IPS-18a (cell line): ENCODE measurements around the gene PTGER1.

ENCODE experiments used
- H3K27ac ChIP-seq: one replicate; pipeline ENCODE4 v1.5.1; 2013; ENCODE audit warnings: low read length
- H3K27me3 ChIP-seq: one replicate; pipeline ENCODE4 v1.6.1; 2013; ENCODE audit warnings: mild to moderate bottlenecking, low read length; ENCODE audit not compliant: control insufficient read depth, insufficient read depth
- H3K36me3 ChIP-seq: one replicate; pipeline ENCODE4 v1.6.1; 2013; ENCODE audit warnings: low read depth, low read length; ENCODE audit not compliant: control insufficient read depth
- H3K4me1 ChIP-seq: one replicate; pipeline ENCODE4 v1.6.1; 2013; ENCODE audit warnings: low read depth, low read length; ENCODE audit not compliant: control insufficient read depth
- H3K4me3 ChIP-seq: one replicate; pipeline ENCODE4 v1.5.1; 2013; ENCODE audit warnings: low read length
- H3K9ac ChIP-seq: one replicate; pipeline ENCODE4 v1.6.1; 2013; ENCODE audit warnings: mild to moderate bottlenecking, low read length, moderate library complexity
- H3K9me3 ChIP-seq: one replicate; pipeline ENCODE4 v1.6.1; 2013; ENCODE audit warnings: low read depth, low read length; ENCODE audit not compliant: control insufficient read depth

Gene PTGER1

GRCh38 chr19:14442891-14443631 is 32.1 kb downstream of the PTGER1 start:
- Histone ChIP-seq H3K9me3 (no peaks in the 10 kb centered on the region), H3K4me3 (no peak overlapping the region), H3K36me3 (peaks cover 48% of the 10 kb centered on the region), H3K27me3 (no peaks in the 10 kb centered on the region), H3K9ac (no peak overlapping the region), H3K27ac (no peak overlapping the region), H3K4me1 (no peaks in the 10 kb centered on the region)

- Histone ChIP-seq H3K9ac (no peak overlapping the region), H3K9me3 (no peaks in the 10 kb centered on the region), H3K27ac (no peak overlapping the region), H3K4me1 (no peaks in the 10 kb centered on the region), H3K27me3 (no peaks in the 10 kb centered on the region), H3K4me3 (no peak overlapping the region), H3K36me3 (peaks cover 34% of the 10 kb centered on the region)
Measured at GRCh38 chr19:14441041-14441938, 33.9 kb downstream of the PTGER1 start.

- peaks cover 27% of the 10 kb centered on the region for H3K36me3 ChIP-seq
- no peak overlapping the region for H3K9ac ChIP-seq
- H3K9me3 ChIP-seq: no peaks in the 10 kb centered on the region
- no peak overlapping the region for H3K27ac ChIP-seq
- H3K27me3 ChIP-seq: no peaks in the 10 kb centered on the region
- no peaks in the 10 kb centered on the region for H3K4me1 ChIP-seq
- no peak overlapping the region for H3K4me3 ChIP-seq
Measured at GRCh38 chr19:14440049-14440448, 35.1 kb downstream of the PTGER1 start.

- Histone ChIP-seq H3K36me3 (peaks cover 19% of the 10 kb centered on the region), H3K9me3 (no peaks in the 10 kb centered on the region), H3K27ac (no peak overlapping the region), H3K4me3 (no peak overlapping the region), H3K27me3 (no peaks in the 10 kb centered on the region), H3K4me1 (no peaks in the 10 kb centered on the region), H3K9ac (no peak overlapping the region)
Measured at GRCh38 chr19:14439014-14439413, 36.1 kb downstream of the PTGER1 start.

- Histone ChIP-seq H3K36me3 (peaks cover 7% of the 10 kb centered on the region), H3K4me3 (no peak overlapping the region), H3K27ac (no peak overlapping the region), H3K4me1 (no peaks in the 10 kb centered on the region), H3K27me3 (peaks cover under 1% of the 10 kb centered on the region), H3K9ac (no peak overlapping the region), H3K9me3 (no peaks in the 10 kb centered on the region)
Measured at GRCh38 chr19:14437578-14438140, 37.5 kb downstream of the PTGER1 start.

- Histone ChIP-seq H3K4me3 (no peak overlapping the region), H3K9me3 (no peaks in the 10 kb centered on the region), H3K4me1 (no peaks in the 10 kb centered on the region), H3K27ac (no peak overlapping the region), H3K36me3 (no peaks in the 10 kb centered on the region), H3K9ac (no peak overlapping the region), H3K27me3 (peaks cover 14% of the 10 kb centered on the region)
Measured at GRCh38 chr19:14435320-14436050, 39.7 kb downstream of the PTGER1 start.

GRCh38 chr19:14434543-14435319 is 40.4 kb downstream of the PTGER1 start:
- H3K4me1 ChIP-seq: no peaks in the 10 kb centered on the region
- H3K27me3 ChIP-seq: peaks cover 14% of the 10 kb centered on the region
- no peak overlapping the region for H3K9ac ChIP-seq
- no peaks in the 10 kb centered on the region for H3K36me3 ChIP-seq
- no peak overlapping the region for H3K27ac ChIP-seq
- H3K9me3 ChIP-seq: no peaks in the 10 kb centered on the region
- no peak overlapping the region for H3K4me3 ChIP-seq

- H3K27me3 ChIP-seq: peaks cover 14% of the 10 kb centered on the region
- H3K9me3 ChIP-seq: no peaks in the 10 kb centered on the region
- peak overlapping the region; percentile 50 for H3K9ac ChIP-seq
- peak overlapping the region; percentile 69 for H3K4me3 ChIP-seq
- H3K27ac ChIP-seq: no peak overlapping the region
- H3K4me1 ChIP-seq: no peaks in the 10 kb centered on the region
- H3K36me3 ChIP-seq: no peaks in the 10 kb centered on the region
Measured at GRCh38 chr19:14433554-14434501, 41.3 kb downstream of the PTGER1 start.

- no peaks in the 10 kb centered on the region for H3K36me3 ChIP-seq
- H3K4me1 ChIP-seq: no peaks in the 10 kb centered on the region
- peak within 1 kb of the TSS; percentile 74 for H3K4me3 ChIP-seq
- peaks cover 14% of the 10 kb centered on the region for H3K27me3 ChIP-seq
- H3K27ac ChIP-seq: no peak within 1 kb of the TSS
- no peaks in the 10 kb centered on the region for H3K9me3 ChIP-seq
- peak within 1 kb of the TSS; percentile 50 for H3K9ac ChIP-seq
Measured at GRCh38 chr19:14432791-14433553, 42.2 kb downstream of the PTGER1 start, which contains the start of gene PKN1. Gene PKN1 (plus strand): TSS chr19:14433306. CDS start chr19:14433522, 216 bp downstream.
